GM19193 (cell line): ENCODE data around the gene CABCOCO1.

Experiments used
- POLR2A ChIP-seq: IDR thresholded peaks from 4 replicates; pipeline ENCODE4 v1.6.1; 2011; ENCODE audit not compliant: insufficient read depth, insufficient read length; ENCODE audit errors: extremely low read depth

Gene CABCOCO1

GRCh38 chr10:61780732-61781131, 118.0 kb downstream of the CABCOCO1 start:
- no peak for TF ChIP-seq POLR2A

DNA sequence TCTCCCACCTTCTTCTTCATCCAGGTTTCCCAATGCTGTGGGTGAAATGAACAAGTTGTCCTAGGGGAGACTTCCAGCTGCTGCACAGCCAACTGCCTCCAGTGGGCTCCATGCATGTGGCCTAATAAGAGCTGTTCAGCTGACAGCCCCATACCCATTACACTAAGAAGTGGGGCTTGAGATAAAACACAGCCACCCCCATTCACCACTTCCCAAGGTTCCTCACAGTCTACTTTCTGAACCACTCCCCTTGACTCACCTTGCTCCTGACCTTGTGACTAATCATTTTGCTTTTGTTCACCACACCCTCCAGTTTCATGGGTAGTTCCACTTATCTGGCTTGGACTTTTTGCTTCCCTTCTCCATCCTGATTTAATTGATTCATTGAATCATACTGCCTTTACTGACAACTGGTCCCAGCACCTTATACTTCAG, 119.3 kb downstream of the CABCOCO1 start:
- no peak for TF ChIP-seq POLR2A

GRCh38 chr10:61784354-61785133, 121.8 kb downstream of the CABCOCO1 start:
- TF ChIP-seq POLR2A = no peak

DNA sequence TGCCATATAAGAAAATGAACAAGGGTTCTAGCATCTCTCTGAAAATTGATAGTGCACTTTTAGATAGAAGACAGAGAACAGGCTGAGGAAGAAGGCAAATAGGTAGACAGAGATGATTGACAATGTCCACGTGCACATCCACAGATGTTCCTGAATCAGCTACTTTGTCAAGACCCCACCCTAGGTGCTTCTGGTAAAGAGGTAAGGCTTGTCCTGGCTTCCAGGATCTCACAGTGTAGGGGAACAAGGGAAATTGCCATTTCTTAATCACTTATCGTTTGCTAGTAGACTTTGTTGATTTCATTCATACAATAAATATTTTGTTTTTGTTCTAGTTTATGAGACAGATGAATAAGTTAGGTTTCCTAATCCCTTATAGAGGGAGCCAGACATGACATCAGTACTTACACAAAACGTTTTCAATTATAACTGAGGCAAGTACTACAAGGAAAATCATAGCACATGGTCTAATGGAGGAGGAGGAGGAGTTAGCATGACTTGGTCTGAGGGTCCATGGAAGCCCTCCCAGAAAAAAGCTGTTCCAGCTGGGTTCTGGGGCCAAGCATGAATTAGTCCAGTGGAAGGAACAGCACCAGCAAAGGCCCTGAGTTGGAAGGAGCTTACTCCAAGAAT, 122.9 kb downstream of the CABCOCO1 start:
- TF ChIP-seq POLR2A = no peak

- no peak for TF ChIP-seq POLR2A
Observed at GRCh38 chr10:61786728-61787127, 124.0 kb downstream of the CABCOCO1 start.

GRCh38 chr10:61787170-61787569, 124.4 kb downstream of the CABCOCO1 start:
- no peak for TF ChIP-seq POLR2A

- TF ChIP-seq POLR2A = no peak
Observed at GRCh38 chr10:61789031-61789430, 126.3 kb downstream of the CABCOCO1 start.

DNA sequence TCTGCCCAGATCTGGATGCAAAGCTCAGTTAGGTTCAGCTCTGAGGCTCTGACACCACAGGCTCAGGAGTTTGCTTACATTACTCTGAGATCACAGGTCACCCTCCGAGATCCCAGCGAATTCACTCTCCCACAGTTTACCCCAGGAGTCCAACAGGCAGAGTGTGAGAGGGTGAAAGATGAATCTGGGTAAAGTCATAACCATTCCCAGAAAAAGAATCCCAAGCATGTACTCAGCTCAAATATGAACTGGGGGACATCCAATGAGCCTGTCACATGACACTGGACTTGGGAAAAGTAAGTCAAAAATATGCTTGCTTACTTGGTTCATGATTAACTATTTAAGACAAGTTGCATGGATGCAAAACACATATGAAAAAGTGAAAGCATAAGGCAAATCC, 128.5 kb downstream of the CABCOCO1 start:
- TF ChIP-seq POLR2A = no peak

GRCh38 chr10:61792097-61792716, 129.5 kb downstream of the CABCOCO1 start:
- TF ChIP-seq POLR2A = no peak

GRCh38 chr10:61792921-61793320, 130.2 kb downstream of the CABCOCO1 start:
- TF ChIP-seq POLR2A = no peak

GRCh38 chr10:61793760-61794703, 131.3 kb downstream of the CABCOCO1 start:
- no peak for TF ChIP-seq POLR2A

- TF ChIP-seq POLR2A = no peak
Observed at GRCh38 chr10:61795147-61795546, 132.4 kb downstream of the CABCOCO1 start.

GRCh38 chr10:61795551-61795950, 132.8 kb downstream of the CABCOCO1 start:
- TF ChIP-seq POLR2A = no peak

GRCh38 chr10:61796785-61797184, 134.1 kb downstream of the CABCOCO1 start:
- no peak for TF ChIP-seq POLR2A
